HG03095 (cell line): ENCODE measurements around the gene RAB8A.
"Not testable (repeated sequence)": the region's sequence is repeated elsewhere in the genome, so short reads cannot be mapped to it uniquely, and the experiment has no call there.

Experiments used
- ATAC-seq: cut with Tn5 transposase; IDR thresholded peaks from one replicate; pipeline ENCODE4 v1.9.1; 2021; ENCODE audit warnings: moderate library complexity; ENCODE audit not compliant: unreplicated experiment

RAB8A gene

DNA sequence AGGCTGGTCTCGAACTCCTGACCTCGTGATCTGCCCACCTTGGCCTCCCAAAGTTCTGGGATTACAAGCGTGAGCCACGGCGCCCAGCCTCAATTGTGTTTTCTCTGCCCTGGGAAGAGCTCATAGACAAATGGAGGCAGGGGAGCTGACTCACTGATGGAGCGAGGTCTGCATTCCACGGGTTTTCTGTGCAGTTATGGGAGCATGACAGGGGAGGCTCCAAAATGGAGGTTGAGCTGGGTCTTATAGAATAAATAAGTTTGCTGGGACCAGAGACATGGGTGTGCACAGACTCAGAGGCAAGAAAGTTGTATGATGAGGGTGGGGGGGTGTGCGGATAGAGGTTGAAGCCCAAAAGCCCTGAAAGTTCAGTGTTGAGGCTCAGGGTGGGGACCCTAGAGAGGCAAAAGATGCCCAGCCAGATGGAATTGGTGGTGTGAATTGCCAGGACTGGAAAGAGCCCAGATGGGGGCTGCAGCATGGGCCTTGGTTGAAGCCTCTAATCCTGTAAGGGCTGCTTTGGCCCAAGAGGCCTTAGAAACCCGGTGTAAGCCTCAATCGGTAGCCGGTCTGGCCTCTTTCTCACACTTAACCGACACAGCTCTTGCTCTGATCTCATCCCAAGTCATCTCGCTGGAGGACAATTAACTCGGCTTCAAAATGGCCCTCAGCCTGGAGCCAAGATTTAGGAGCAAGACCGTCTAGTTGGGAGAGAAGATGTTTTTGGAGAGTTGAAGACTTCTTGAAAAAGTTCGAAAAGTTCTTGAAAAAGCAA is 33.5 kb upstream of the RAB8A start:
- ATAC-seq = no peak

GRCh38 chr19:16078759-16079707 is 32.7 kb upstream of the RAB8A start:
- peak; percentile 33 for ATAC-seq

DNA sequence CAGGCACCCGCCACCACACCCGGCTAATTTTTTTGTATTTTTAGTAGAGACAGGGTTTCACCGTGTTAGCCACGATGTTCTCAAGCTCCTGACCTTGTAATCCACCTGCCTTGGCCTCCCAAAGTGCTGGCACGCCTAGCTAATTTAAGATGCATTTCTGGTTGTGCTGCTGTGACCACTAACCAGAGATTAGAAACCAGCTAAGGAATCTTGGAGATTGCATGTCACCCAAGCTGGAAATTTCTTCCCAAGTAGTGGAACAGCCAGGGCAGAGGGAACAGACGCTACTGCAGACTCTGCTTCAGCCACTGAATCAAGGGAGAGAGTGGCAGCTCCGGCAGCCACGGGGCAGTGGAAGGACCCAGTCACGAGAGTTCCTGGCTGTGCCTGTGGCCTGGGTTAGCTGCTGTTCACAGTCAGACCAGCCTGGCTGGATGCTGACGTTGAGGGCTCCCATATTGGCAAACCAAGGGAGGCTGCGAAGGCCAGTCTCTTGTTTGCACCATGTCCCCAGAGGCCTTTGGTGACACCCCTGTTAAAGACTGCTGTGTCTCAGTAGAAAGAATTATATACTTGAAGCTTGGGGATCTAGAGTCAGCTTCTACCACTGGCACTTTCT is 27.5 kb upstream of the RAB8A start:
- no peak for ATAC-seq

DNA sequence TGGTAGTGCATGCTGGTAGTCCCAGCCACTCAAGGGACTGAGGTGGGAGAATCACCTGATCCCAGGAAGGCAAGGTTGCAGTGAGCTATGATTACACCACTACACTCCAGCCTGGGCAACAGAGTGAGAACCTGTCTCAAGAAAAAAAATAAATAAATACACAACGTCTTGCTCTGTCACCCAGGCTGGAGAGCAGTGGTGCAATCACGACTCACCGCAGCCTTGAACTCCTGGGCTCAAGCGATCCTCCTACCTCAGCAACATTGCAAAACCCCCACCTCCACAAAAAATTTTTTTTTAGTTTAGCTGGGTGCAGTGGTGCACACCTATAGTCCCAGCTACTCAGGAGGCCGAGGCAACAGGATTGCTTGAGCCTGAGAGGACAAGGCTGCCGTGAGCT is 26.6 kb upstream of the RAB8A start:
- ATAC-seq = no peak

DNA sequence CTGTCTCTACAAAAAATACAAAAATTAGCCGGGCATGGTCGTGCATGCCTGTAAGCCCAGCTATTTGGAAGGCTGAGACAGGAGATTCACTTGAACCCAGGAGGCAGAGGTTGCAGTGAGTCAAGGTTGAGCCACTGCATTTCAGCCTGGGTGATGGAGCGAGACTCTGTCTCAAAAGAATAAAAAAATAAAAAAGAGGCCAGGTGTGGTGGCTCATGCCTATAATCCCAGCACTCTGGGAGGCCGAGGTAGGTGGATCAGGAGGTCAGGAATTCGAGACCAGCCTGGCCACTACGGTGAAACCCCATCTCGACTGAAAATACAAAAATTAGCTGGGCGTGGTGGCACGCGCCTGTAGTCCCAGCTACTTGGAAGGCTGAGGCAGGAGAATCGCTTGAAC is 24.3 kb upstream of the RAB8A start:
- not testable (repeated sequence) for ATAC-seq

- no peak for ATAC-seq
Observed at GRCh38 chr19:16087940-16088339, 23.7 kb upstream of the RAB8A start.

DNA sequence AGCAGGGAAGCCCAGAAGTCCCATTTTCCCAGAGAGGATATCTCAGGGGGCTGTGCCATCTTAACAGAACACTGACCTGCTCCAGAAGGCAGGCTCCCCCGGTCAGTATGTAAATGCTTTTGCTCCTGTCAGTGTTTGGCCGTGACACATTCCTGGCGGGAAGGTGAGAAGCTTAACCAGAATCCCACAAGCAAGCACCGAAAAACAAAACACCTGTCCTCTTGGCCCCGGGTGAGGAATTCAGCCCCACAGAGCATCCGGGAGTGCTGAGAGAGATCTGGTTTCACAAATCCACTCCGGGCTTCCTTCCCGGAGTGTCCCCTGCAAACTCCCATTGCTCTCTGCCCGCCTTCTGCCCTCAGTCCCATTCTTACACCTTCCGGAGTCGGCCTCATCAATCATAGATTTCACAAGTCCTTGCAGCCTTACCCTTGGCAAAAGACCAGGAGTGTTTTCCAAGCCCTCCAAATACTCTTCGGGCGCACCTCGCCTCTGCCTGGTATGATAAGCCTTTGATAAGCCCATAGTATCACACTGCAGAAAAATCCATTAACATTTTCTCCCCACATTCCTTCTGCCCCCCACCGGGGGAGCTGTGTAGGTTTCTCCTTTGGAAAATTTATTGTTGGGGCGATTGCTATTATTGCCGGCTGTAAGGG is 23.2 kb upstream of the RAB8A start:
- no peak for ATAC-seq

DNA sequence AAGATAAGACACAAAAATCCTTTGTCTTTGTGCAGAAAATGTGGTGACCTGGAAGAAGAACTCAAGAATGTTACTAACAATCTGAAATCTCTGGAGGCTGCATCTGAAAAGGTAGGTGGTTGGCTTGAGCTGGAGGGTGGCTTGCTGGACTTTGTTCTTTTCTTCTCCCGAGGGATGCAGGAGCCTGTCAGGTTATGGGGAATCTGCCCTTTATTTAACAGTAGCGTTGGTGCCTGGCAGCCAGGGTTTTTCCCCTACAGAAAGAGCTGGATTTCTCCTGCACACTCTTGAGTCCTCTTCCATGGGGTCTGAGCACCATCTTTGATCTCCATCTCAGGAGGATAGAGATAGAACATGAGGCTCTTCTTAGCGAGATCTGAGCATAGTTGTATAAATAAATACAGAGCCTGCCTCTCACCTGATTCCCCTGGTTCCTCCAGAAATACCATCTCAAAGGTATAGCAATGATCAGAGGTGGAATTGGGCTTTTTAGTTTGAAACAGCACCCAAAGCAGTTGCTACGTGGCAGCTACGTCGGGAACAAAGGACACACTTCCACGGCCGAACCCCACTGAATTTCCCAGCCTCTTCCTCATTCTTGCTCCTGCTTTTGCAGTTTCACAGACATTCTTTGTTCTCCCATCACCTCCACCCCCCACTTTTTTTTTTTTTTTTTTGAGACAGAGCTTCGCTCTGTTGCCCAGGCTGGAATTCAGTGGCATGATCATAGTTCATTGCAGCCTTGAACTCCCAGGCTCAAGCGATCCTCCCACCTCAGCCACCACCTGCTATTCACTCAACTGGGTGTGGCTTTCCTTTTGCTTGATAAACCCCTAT is 22.5 kb upstream of the RAB8A start:
- ATAC-seq = no peak

DNA sequence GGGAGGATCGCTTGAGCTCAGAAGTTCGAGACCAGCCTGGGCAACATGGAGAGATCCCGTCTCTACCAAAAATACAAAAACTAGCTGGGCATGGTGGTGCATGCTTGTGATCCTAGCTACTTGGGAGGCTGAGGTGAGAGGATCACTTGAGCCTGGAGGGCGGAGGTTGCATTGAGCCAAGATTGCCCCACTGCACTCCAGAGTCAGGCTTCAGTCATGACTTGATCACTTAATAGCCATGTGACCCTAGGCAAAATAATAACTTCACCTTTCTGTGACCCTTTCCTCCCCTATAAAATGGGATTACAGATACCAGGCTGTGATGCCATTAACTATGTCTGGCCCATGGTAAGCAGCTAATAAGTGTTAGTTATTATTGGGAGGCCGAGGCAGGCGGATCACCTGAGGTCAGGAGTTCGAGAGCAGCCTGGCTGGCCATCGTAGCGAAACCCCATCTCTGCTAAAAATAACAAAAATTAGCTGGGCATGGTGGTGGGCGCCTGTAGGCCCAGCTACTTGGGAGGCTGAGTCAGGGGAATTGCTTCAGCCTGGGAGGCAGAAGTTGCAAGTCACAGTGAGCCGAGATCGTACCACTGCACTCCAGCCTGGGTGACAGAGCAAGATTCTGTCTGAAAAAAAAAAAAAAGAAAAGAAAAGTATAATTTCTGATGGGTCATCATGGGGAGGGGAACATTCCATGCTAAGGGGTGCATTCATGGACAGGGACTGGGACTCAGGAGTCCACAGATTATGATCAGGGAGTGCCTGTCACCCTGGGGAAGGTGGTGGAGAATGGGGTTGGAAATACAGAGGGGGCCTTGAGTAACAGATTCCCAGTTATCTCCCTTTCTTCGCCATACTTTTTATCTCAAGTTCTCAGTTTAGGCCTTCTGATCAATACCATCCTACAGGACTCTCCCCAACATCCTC is 19.9 kb upstream of the RAB8A start:
- no peak for ATAC-seq

DNA sequence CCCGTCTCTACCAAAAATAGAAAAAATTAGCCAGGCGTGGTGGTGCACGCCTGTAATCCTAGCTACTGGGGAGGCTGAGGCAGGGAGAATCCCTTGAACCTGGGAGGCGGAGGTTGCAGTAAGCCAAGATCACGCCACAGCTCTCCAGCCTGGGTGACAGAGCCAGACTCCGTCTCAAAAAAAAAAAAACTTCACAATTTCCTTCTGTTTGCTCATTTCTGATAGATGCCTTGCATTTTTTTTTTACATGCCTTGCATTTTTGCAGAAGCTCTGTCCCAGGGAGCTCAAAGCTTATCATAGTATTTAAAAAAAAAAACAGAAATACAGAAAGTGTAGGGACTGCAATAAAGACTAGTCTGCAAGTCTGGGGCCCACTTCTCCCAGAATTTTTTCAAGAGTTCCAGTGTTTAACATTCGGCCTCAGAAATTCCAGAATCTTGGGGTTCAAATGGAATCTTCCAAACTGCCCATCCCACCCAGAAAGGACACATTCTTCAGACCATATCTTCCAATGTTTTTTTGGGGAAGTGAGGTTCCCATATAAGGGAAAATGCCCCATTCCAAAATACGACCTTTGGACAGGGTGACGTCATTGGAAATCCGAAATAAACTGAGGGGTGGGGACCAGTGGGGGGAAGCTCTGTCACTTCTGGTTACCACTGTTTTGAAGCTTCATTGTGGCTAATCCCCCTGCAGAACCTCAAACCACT is 17.2 kb upstream of the RAB8A start:
- no peak for ATAC-seq

DNA sequence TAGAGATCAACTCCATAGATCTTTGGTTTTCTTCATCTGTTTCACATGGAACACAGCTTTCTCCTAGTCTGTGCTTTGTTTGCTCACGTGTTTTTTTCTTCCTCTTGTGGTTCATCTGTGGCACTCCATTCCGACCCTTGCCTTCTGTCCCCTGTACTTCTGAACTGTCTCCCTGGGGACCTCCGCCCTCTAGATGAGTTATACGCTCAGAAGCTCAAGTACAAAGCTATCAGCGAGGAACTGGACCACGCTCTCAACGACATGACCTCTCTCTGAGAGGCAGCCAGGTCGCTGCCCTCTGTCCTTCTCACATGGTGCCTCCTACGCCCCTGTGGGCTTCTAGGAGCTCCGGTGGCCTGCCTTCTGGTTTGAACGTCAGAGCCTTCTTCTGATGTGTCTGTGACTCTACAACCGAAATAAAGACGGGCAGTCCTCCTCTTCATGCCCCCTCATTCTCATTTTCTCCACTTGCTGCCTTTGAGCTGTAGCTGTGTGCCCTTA is 16.6 kb upstream of the RAB8A start:
- no peak for ATAC-seq

GRCh38 chr19:16096280-16096855 is 15.3 kb upstream of the RAB8A start:
- ATAC-seq = no peak

DNA sequence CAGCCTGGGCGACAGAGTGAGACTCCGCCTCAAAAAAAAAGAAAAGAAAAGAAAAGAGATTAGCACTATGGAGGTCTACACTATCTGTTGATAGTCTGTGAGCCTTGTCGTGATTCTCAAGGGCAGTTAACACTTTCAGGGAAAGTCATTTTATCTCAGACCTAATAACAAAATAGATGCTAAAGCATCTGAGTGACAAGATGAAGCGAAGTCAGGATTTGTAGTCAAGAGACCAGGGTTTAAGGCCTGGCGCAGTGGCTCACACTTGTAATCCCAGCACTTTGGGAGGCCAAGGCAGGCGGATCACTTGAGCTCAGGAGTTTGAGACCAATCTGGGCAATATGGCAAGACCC is 13.3 kb upstream of the RAB8A start:
- no peak for ATAC-seq

- no peak for ATAC-seq
Observed at GRCh38 chr19:16098821-16099220, 12.9 kb upstream of the RAB8A start.

- ATAC-seq = not testable (repeated sequence)
Observed at GRCh38 chr19:16099314-16099965, 12.2 kb upstream of the RAB8A start.

DNA sequence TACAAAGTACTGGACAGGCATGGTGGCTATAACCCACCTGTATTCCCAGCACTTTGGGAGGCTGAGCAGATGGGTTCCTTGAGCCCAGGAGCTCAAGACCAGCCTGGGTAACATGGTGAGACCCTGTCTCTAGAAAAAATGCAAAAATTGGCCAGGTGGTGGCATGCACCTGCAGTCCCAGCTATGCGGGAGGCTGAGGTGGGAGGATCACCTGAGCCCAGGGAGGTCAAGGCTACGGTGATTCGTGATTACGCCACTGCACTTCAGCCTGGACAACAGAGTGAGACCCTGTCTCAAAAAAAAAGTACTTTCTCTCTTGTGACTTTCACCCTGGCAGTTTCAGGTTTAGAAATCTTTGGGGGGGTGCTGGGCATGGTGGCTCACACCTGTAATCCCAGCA is 11.2 kb upstream of the RAB8A start:
- no peak for ATAC-seq

GRCh38 chr19:16104722-16105121 is 7.0 kb upstream of the RAB8A start:
- no peak for ATAC-seq

GRCh38 chr19:16106121-16106520 is 5.6 kb upstream of the RAB8A start:
- no peak for ATAC-seq
